Brain pericyte (primary cell): ENCODE results near the gene GAS2L2.

ENCODE experiments used
- DNase-seq: peaks from one replicate; pipeline ENCODE4 v3.0.0-alpha.2; 2012; ENCODE audit warnings: low read depth, low spot score

Gene GAS2L2

GRCh38 chr17:35747540-35748017, 5.5 kb downstream of the GAS2L2 start:
- DNase-seq: no peak

DNA sequence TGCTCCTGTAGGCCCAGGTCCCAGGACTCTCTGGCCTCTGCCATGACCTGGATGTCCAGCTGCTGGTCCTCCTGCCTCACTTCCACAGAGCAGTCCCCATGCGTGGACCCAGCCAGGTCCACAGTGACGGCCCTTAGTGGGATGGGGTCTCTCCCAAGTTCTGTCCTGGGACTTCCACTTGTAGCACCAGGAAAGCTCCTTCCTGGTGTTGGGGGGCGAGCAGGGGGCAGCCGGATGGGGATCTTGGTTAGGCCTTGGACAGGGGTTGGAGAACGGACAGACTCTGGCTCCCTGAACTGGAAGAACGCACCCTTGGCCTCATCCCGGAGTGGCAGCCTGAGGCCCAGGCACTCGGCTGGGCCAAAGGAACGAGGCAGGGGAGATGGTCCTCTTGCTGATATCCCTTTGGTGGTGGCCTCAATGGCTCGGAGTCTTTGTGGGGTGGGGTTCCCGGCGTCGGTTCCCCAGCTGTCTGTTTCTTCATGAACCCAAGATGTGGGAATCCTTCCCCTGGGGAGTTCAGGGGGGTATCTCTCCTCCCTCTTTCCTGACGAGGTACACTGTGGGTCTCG, 7.2 kb downstream of the GAS2L2 start:
- DNase-seq: no peak

DNA sequence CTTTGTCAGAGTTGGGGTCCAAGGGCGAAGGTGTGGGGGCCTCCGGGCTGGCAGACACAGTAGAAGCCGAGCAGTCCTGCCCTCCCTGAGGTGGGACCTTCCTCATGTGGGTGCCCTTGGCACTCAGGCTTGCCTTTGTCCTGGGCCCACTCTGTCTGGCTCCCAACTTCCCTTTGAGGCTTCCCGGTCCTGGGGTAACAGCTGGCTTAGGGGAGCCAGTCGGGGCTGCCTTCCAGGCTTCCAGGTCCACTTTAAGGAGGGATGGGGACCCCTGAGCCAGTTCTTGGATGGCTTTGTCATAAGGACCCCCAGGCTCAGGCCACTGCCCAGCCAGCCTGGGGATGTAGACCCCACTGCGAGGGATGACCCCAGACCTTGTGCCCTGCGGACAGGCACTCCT, 7.8 kb downstream of the GAS2L2 start:
- no peak for DNase-seq

DNA sequence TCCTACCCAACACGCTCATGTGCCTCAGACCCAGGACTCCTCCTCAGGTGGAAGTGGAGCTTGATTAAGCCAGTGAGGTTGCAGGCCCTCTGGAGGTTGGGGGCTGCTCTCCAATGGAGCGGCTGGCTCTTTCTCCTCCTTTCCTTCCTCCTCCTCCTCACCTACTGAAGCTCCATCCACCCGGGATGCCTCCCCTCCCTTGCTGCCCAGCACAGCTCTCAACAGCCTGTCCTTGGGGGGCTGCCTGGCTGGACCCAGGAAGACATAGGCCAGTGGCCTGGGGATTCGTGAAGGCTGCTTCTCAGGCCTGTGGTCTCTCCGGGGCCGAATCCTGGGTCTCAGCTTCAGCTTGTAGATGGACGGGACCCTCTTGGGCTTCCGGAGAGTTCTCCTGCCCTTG, 8.2 kb downstream of the GAS2L2 start:
- no peak for DNase-seq

DNA sequence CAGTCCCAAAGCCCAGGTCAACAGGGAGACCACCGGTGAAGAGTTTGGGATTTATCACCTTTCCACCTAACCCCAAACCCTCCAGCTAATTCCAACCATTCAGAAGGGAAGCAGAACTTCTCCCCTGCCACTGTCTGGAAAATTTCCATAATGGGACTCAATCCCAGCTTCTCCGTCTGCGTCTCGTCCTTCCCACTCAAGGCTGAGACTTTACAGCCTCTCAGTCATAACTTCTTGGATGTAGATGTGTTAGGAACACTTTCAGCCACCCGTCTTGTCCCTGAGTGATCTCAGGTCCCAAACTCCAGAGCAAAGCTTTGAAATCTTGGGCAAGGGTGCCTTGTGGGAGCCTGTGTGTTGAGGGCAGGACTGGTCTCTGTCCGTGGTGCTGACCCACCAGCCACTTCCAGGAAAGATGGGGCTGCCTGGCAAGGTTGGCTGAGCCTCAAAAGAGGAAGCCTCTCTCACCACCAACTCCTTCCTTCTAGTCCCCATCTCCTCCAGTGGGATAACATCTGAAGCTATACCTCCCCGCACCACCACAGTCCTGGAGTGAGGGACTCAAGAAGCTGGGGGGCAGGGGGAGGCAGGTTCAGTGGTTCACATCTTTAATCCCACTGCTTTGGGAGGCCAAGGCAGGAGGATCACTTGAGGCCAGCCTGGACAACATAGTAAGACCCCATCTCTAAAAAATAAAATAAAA, 9.3 kb downstream of the GAS2L2 start:
- DNase-seq: no peak

GRCh38 chr17:35742896-35743477, 10.1 kb downstream of the GAS2L2 start:
- DNase-seq: no peak

DNA sequence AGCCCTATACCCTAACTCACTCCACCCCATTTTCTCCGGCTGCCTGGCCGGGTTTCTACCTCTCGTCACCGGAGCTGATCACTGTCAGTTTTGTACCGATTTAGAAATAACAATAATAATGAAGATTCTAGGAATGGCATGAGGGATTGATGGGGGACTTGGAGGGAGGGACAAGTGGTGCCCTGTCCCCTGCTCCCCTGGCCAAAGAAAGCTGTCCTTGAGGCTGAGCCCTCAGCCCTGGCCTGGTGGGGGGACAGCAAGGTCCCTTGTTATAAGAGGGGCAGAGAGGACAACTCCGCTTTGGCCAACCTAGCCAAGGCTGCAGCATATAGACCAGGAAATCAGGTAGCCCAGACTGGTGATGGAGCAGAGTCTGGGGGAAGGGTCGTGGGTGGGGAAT, 10.5 kb downstream of the GAS2L2 start:
- DNase-seq: no peak

GRCh38 chr17:35740997-35741931, 11.8 kb downstream of the GAS2L2 start:
- no peak for DNase-seq

DNA sequence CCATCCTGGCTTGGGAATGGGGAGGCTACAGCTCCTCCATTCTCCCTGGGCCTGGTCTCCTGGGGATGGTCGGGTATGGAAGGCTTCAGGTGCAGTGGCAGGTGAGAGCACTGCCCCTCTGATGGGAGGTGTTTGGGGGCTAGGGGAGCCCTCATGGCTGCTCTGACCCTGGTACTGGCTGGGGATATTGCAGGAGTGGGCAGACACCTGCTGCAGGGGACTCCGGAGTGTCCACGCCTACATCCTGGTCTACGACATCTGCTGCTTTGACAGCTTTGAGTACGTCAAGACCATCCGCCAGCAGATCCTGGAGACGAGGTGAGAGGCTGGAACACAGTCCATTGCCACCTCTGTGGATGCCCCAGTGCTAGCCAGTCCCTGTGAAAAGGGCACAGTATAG, 12.8 kb downstream of the GAS2L2 start:
- no peak for DNase-seq

DNA sequence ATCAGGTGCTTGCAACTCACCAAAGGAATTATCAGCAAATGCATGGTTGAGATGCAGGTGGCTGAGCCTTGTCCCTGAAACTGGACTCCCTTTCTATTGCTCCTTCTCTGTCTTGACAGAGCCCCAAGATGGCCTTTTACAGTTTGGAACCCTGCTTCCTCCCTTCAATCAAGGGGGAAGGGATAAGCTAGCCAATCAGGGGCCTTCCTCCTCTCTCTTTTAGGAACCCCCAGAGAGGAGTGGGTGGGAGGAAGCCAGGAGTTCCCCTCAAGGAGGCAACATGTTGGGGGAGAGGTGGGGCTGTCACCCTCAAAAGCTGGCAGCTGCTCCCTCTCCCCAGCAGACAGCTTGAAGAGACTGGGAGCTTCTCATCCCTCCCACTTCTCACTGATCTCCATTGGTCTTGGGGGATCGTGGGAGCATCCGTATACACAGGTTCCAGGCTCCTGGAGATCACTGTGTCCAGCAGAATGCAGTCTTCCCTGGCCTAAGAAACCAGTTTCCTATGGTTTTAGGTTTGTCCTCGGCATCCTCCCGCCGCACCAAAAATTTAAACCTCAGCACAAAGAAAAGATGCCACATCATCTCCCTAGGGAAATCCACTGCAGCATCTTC, 14.4 kb downstream of the GAS2L2 start:
- no peak for DNase-seq

DNA sequence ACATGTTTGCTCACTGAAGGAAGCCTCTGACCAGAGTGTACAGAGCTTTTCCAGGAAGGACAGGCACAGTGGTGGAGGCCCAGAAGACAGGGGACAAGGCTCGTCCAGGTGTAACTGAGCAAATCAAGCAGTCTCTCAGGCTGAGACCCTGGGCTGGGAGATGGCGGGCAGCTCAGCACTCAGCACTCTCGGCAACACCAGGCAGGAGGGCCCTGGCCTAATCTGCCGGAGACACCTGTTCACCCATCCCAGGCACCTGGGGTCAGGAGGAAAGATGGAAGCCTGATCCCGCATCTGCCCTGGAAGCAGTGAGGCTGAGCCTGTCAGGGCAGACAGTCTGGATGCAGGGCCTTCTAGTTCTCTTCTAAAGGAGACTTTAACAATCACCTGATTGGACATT, 16.8 kb downstream of the GAS2L2 start:
- DNase-seq: no peak

DNA sequence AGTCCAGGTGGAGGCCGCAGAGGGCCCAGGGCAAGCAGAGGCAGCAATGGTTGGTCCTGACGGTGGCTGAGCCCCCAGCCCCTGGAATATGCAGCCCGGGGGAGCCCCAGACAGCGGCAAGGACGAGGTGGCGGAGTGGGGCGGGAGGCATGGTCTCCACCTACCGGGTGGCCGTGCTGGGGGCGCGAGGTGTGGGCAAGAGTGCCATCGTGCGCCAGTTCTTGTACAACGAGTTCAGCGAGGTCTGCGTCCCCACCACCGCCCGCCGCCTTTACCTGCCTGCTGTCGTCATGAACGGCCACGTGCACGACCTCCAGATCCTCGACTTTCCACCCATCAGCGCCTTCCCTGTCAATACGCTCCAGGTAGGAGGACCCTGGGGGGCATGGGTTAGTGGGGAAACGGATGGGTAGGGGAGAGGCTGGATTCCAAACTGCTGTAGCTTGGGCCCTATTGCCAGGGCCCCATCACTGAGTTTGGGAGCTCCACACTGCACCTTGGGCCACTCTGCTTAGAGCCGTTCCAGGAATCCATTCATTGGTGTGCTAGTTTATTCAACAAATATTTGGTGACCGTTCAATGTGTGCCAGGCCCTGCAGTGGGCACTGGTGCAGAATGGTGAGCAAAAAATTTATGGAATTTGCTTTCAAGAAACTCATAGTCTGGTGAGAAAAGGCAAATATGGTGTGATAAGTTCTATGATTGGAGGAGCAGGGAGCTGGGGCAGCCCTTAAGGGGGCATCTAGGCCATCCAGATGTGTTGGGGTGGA, 17.8 kb downstream of the GAS2L2 start:
- DNase-seq: no peak

- no peak for DNase-seq
These were observed 18.6 kb downstream of the GAS2L2 start for GRCh38 chr17:35734396-35734795.

- DNase-seq: no peak
These were observed 19.7 kb downstream of the GAS2L2 start for GRCh38 chr17:35733366-35733765.

DNA sequence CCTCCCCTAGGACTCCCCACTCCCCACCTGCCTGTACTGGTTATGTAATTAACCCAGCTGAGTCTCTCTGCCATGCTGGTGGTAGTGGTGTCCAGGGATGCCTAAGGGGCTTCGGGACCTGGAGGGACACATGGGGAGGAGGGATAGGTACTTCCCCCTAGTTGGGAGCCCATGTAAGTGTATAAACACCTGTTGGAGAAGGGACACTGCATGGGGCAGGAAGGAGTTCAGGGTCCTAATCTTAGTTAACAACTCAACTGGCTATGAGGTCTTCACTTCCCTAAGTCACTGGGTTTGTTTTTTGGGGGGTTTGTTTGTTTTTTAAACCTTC, 20.3 kb downstream of the GAS2L2 start:
- no peak for DNase-seq

DNA sequence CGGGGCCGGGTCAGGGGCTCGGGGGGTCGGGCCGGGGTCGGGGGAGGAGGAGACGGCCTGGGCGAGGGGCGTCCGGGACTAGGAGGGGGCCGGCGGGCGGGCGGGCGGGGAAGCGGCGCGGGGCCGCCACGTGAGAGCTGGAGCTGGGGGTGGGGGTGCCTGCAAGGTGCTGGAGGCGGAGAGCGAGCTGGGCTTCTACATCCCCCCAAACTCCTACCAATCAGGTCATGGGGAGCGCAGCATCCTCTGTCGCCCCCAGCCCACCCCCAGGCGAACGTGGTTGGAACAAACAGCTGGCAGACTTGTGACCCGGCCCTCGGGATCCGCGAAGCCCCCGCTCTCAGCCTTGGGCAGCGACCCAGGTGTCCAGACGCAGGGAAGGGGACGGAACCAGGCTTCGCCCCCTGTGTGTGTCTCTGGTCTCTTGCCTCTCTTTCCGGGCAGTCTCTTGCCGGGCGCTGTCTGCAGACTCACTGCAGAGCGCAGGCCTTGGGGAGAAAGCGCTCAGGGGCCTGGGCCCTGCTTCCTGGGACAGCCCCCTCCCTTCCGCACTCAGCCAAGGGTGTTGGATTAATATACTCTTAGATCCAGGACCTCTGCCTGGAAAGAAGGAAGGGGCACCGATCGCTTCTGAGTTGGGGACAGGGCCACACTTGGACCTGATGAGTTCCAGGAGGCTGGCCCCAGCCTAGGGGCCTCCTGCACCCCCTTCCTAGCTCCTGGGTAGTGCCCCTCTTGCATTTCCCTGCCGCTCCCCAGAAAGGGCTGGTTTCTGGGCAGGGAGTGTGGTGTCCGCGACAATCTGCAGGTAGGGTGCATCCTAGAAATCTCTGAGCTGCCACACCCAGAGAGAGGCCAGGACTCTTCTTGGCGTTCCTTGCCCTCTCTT, 20.9 kb downstream of the GAS2L2 start:
- DNase-seq: no peak

DNA sequence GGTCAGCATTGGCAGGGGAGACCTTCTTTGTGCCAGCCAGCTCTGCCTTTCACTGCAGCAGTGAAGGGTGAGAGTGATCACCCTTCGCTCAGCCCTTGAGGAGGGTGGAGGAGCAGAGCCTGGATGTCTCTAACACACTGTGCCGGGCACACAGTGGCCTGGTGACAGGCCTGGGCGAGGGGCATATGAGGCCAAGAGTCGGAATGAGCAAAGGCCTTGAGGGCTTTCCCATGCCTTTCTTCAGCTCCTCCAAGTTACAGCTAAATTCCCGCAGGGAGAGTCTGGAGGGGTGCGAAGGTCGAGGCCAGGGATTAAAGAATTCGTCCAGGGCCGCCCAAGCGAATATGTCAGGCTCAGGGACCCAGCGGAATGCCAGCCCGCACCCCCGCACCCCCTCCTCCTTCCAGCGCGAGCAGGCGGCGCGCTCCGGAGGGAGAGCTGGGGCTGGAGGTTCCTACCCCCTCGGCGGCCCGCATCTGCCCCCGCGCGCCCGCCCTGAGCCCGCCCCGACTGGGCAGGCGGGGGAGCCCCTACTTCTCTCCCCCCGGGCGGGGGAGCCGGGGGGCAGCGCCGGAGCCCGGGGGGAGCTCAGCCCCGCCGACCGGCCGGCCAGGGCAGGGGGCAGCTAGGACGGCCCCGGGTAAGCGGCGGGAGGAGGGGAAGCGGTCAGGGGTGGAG, 21.7 kb downstream of the GAS2L2 start, which contains the start of gene RASL10B:
Gene RASL10B (plus strand): TSS at position 401 of the 678 bp plus-strand sequence. CDS start 3,546 bp downstream, outside the sequence.
- no peak for DNase-seq

DNA sequence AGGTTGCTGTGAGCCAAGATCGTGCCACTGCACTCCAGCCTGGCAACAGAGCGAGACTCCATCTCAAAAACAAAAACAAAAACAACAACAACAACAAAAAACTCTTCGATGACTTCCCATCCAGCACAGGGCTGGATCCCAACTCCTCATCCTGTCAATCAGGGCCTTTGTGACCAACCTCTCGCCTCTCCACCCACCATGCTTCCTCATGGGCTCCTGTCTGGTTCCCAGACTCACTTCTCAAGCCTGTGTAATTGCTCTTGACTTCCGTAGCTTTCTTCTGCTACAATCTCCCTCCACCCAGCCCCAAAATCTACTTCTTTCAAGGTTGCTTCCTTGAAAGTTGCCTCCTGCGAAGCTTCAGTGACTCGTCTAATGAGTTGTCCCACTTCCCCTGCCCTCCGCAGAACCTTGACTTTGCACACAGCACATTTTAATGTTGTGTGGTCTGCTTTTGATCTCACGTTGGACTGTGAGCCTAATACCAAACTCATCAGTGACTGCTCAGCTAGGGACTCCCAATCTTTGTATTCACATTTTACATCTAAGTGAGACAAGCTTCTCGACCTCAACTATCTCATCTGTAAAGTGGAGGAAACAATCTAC, 22.5 kb downstream of the GAS2L2 start:
- no peak for DNase-seq

GRCh38 chr17:35729405-35729833, 23.6 kb downstream of the GAS2L2 start:
- no peak for DNase-seq
